Loucy (cell line): ENCODE data around the gene UBASH3A.

Experiments used
- H2AFZ ChIP-seq: fragments of 200-600 bp; sonication (generic); 2 replicates; pipeline ENCODE4 v1.6.0; 2016; ENCODE audit warnings: antibody characterized with exemption, mild to moderate bottlenecking, low read length, moderate library complexity
- H3F3A ChIP-seq: fragments of 200-600 bp; 2 replicates; pipeline ENCODE4 v1.6.0; 2016; ENCODE audit warnings: antibody characterized with exemption, low read depth, mild to moderate bottlenecking
- H3K27me3 ChIP-seq: fragments of 200-600 bp; sonication (generic); 2 replicates; pipeline ENCODE4 v1.6.1; 2014; ENCODE audit warnings: low read length, mild to moderate bottlenecking; ENCODE audit not compliant: insufficient read depth, poor library complexity, severe bottlenecking
- H3K36me3 ChIP-seq: fragments of 200-600 bp; sonication (generic); 2 replicates; pipeline ENCODE4 v1.6.1; 2016; ENCODE audit warnings: low read length; ENCODE audit not compliant: insufficient read depth
- H3K4me1 ChIP-seq: fragments of 200-600 bp; sonication (generic); 2 replicates; pipeline ENCODE4 v1.5.1; 2014; ENCODE audit warnings: low read length, mild to moderate bottlenecking; ENCODE audit not compliant: insufficient read depth, poor library complexity, severe bottlenecking
- H3K4me2 ChIP-seq: fragments of 200-600 bp; sonication (generic); 2 replicates; pipeline ENCODE4 v1.6.0; 2014; ENCODE audit warnings: antibody characterized with exemption, low read length, low read depth, mild to moderate bottlenecking; ENCODE audit not compliant: poor library complexity, severe bottlenecking
- H3K4me3 ChIP-seq: fragments of 200-600 bp; sonication (generic); 2 replicates; pipeline ENCODE4 v1.5.1; 2014; ENCODE audit warnings: low read length, mild to moderate bottlenecking, mixed read lengths; ENCODE audit not compliant: poor library complexity, severe bottlenecking
- H3K79me2 ChIP-seq: fragments of 200-600 bp; sonication (generic); 2 replicates; pipeline ENCODE4 v1.6.1; 2014; ENCODE audit warnings: low read length; ENCODE audit not compliant: insufficient read depth
- H3K9ac ChIP-seq: fragments of 200-600 bp; sonication (generic); 2 replicates; pipeline ENCODE4 v1.6.0; 2014; ENCODE audit warnings: mild to moderate bottlenecking, low read depth, low read length, moderate library complexity; ENCODE audit not compliant: poor library complexity, severe bottlenecking
- H3K9me2 ChIP-seq: fragments of 200-600 bp; sonication (generic); replicated peaks from 2 replicates; pipeline ENCODE4 v1.6.1; 2016; ENCODE audit warnings: low read depth, low read length, mixed read lengths
- H3K9me3 ChIP-seq: fragments of 200-600 bp; sonication (generic); 2 replicates; pipeline ENCODE4 v1.6.1; 2014; ENCODE audit warnings: mild to moderate bottlenecking, antibody characterized with exemption, low read length, low read depth; ENCODE audit not compliant: insufficient read depth
- H4K20me1 ChIP-seq: fragments of 200-600 bp; sonication (generic); 2 replicates; pipeline ENCODE4 v1.6.0; 2014; ENCODE audit warnings: antibody characterized with exemption, low read length, mild to moderate bottlenecking; ENCODE audit not compliant: insufficient read depth, poor library complexity, severe bottlenecking
- CTCF ChIP-seq: fragments of 200-600 bp; sonication (generic); conservative IDR thresholded peaks from 2 replicates; pipeline ENCODE4 v1.5.1; 2014; ENCODE audit warnings: mild to moderate bottlenecking, antibody characterized with exemption, low read length
- EZH2phosphoT487 ChIP-seq: fragments of 200-600 bp; IDR thresholded peaks from 2 replicates; pipeline ENCODE4 v1.6.1; 2018; ENCODE audit warnings: antibody characterized with exemption, mild to moderate bottlenecking, moderate library complexity, borderline replicate concordance

Gene UBASH3A

GRCh38 chr21:42432695-42433094, 29.0 kb downstream of the UBASH3A start:
- H3K9ac ChIP-seq, result no peak overlapping the region
- H3K9me2 ChIP-seq, result no peaks in the 10 kb centered on the region
- H3K4me2 ChIP-seq, result no peak overlapping the region
- H3K36me3 ChIP-seq, result peaks cover 41% of the 10 kb centered on the region; the same call in 1 of the 2 replicates
- no peaks in the 10 kb centered on the region for H3K27me3 ChIP-seq
- peaks cover 13% of the 10 kb centered on the region for H3K9me3 ChIP-seq
- H3K4me1 ChIP-seq, result peaks cover 5% of the 10 kb centered on the region
- no peaks in the 10 kb centered on the region for H4K20me1 ChIP-seq
- H3K79me2 ChIP-seq, result no peaks in the 10 kb centered on the region
- H3K4me3 ChIP-seq, result no peak overlapping the region
- H2AFZ ChIP-seq, result no peak overlapping the region
- TF ChIP-seq CTCF (no peak), EZH2phosphoT487 (no peak)
- H3F3A ChIP-seq, result no peaks in the 10 kb centered on the region

- Histone ChIP-seq H3K9me3 (peaks cover 13% of the 10 kb centered on the region), H2AFZ (no peak overlapping the region)
Measured at GRCh38 chr21:42433946-42434551, 30.3 kb downstream of the UBASH3A start.

DNA sequence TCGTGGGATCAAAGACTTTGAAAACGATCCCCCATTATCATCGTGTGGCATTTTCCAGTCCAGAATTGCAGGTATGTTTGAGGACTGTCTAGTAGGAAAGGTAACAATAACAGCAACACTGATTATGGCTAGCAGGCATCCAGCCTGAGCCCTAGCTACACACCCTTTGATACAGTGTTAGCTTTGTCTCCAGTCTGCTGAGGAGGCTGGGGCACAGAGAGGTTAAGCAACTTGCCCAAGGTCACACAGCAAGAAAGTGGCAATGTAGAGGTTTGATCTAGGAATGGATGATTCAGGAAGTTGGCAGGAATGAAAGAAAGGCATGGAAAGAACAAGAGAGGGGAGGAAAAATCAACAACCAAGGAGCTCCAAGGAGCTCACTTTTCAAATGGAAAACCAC, 31.2 kb downstream of the UBASH3A start:
- Histone ChIP-seq H3K9ac (no peak overlapping the region), H3K9me3 (peaks cover 13% of the 10 kb centered on the region), H3F3A (no peaks in the 10 kb centered on the region), H4K20me1 (no peaks in the 10 kb centered on the region), H3K27me3 (no peaks in the 10 kb centered on the region), H3K4me2 (no peak overlapping the region), H3K9me2 (no peaks in the 10 kb centered on the region), H3K4me3 (no peak overlapping the region), H3K79me2 (no peaks in the 10 kb centered on the region), H3K36me3 (peaks cover 41% of the 10 kb centered on the region; the same call in 1 of the 2 replicates), H2AFZ (no peak overlapping the region), H3K4me1 (no peaks in the 10 kb centered on the region)
- TF ChIP-seq CTCF (no peak), EZH2phosphoT487 (no peak)

More at GRCh38 chr21:42433946-42434551, 30.3 kb downstream of the UBASH3A start:
- Histone ChIP-seq H3K79me2 (no peaks in the 10 kb centered on the region), H3K4me1 (no peaks in the 10 kb centered on the region), H3K9me2 (no peaks in the 10 kb centered on the region), H4K20me1 (no peaks in the 10 kb centered on the region), H3K9ac (no peak overlapping the region), H3F3A (no peaks in the 10 kb centered on the region), H3K36me3 (peaks cover 41% of the 10 kb centered on the region; the same call in 1 of the 2 replicates), H3K27me3 (no peaks in the 10 kb centered on the region), H3K4me2 (no peak overlapping the region), H3K4me3 (no peak overlapping the region)
- TF ChIP-seq CTCF (no peak), EZH2phosphoT487 (no peak)
